Memory B cell (primary cell): ENCODE data around the gene MALRD1.

Experiments
- ATAC-seq: fragments of 150-1000 bp; cut with Tn5 transposase; 2 replicates; pipeline ENCODE4 v1.10.0; 2021; ENCODE audit warnings: low read depth, mild to moderate bottlenecking, moderate library complexity
- DNase-seq, 2 donors: peaks; one replicate each; pipeline ENCODE4 v3.0.0; 2022; ENCODE audit warnings: low spot score in 2 of 2
- H3K27ac Mint-ChIP-seq: one replicate; pipeline ENCODE4 v1.8.0; 2022; ENCODE audit warnings: mild to moderate bottlenecking, moderate library complexity, mixed read lengths
- H3K27me3 Mint-ChIP-seq: one replicate; pipeline ENCODE4 v1.8.0; 2022; ENCODE audit warnings: mixed read lengths
- H3K36me3 Mint-ChIP-seq: one replicate; pipeline ENCODE4 v1.8.0; 2022; ENCODE audit warnings: mild to moderate bottlenecking, mixed read lengths
- H3K4me1 Mint-ChIP-seq: one replicate; pipeline ENCODE4 v1.8.0; 2022; ENCODE audit warnings: mixed read lengths
- H3K4me3 Mint-ChIP-seq: one replicate; pipeline ENCODE4 v1.8.0; 2022; ENCODE audit warnings: mild to moderate bottlenecking, moderate library complexity, mixed read lengths
- H3K9me3 Mint-ChIP-seq: one replicate; pipeline ENCODE4 v1.8.0; 2022; ENCODE audit warnings: mixed read lengths

Gene MALRD1

DNA sequence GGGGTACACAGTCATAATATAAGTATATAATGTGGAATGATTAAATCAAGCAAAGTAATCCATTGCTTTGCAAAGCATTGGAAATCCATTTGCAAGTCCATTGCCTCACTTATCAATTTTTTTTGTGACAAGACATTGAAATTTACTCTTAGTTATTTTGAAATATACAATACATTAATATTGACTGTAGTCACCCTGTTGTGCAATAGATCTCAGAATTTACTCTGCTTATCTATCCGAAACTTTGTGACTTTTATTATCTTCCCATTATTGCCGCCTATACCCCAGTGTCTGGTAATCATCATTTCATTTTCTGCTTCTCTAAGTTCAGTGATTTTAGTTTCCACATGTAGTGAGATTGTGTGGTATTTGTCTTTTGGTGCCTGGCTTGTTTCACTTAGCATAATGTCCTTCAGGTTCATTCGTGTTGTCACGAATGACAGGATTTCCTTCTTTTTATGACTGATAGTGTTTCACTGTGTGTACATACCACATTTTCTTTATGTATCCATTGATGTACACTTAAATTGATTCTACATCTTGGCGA, 5.8 kb downstream of the MALRD1 start:
- no peak overlapping the region for H3K27ac Mint-ChIP-seq
- H3K4me3 Mint-ChIP-seq = no peak overlapping the region
- H3K4me1 Mint-ChIP-seq = no peaks in the 10 kb centered on the region
- peaks cover 7% of the 10 kb centered on the region for H3K9me3 Mint-ChIP-seq
- no peaks in the 10 kb centered on the region for H3K27me3 Mint-ChIP-seq
- no peaks in the 10 kb centered on the region for H3K36me3 Mint-ChIP-seq
- DNase-seq (no peak), ATAC-seq (no peak)

DNA sequence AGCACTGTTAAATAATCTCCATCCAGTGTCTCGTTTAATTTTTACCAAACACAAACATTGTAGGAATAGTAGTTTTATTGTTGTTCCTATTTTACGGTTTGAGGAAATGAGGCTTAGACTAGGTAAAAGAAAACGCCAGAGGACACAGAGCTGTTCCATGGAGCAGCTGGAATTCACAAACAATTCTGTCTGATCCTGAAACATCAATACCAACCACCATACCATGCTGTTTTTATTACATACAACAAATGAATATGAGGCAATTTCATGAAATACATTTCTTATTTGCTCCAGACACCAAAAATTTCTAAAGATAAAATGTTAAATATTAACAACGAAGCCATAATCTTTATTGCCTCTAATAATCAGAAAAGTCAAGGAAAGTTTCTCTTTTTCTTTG, 9.4 kb downstream of the MALRD1 start:
- no peaks in the 10 kb centered on the region for H3K4me1 Mint-ChIP-seq
- DNase-seq = no peak
- no peaks in the 10 kb centered on the region for H3K36me3 Mint-ChIP-seq
- no peak overlapping the region for H3K27ac Mint-ChIP-seq
- ATAC-seq = no peak
- peaks cover 8% of the 10 kb centered on the region for H3K9me3 Mint-ChIP-seq
- H3K4me3 Mint-ChIP-seq = no peak overlapping the region
- H3K27me3 Mint-ChIP-seq = no peaks in the 10 kb centered on the region

DNA sequence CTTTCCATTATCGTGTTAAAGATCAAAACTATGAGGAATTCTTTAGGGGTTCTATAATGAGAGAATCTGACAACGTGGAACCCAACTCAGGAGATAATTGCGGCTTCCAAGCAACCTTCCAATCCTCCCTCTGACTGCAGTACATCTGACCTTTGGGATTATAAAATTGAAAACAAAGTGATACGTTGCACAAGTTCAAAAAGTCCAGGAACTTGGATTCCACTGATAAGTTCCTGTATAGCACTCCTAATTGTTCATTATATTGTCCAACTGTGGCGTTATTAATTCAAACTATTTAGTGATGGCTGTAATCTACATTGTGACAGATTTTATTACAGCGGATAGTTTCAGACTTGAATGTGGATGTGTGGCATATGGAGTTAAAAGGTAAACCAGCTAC, 15.4 kb downstream of the MALRD1 start:
- no peaks in the 10 kb centered on the region for H3K27me3 Mint-ChIP-seq
- ATAC-seq (no peak), DNase-seq (no peak)
- H3K36me3 Mint-ChIP-seq = no peaks in the 10 kb centered on the region
- H3K9me3 Mint-ChIP-seq = peaks cover 5% of the 10 kb centered on the region
- H3K4me1 Mint-ChIP-seq = no peaks in the 10 kb centered on the region
- H3K27ac Mint-ChIP-seq = no peak overlapping the region
- no peak overlapping the region for H3K4me3 Mint-ChIP-seq

DNA sequence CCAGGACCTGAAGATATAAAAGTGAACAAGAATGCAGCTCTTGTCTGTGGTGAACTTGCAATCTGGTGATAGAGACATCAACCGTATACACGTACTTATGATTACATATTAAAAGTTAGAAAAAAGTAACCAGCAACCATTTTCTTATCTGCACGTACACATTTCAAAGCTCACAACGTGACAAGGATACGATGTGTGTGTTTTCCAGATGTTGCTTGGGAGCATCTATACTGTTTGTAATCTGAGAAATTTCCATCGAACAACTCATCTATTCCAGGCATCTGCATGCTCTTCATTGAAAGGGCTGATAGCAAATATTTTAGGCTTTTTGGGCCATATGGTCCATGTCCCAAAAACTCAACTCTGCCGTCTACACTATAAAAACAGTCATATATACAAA, 23.3 kb downstream of the MALRD1 start:
- ATAC-seq = no peak
- H3K4me3 Mint-ChIP-seq = no peak overlapping the region
- no peak for DNase-seq
- H3K9me3 Mint-ChIP-seq = peaks cover 5% of the 10 kb centered on the region
- no peaks in the 10 kb centered on the region for H3K36me3 Mint-ChIP-seq
- no peaks in the 10 kb centered on the region for H3K4me1 Mint-ChIP-seq
- no peak overlapping the region for H3K27ac Mint-ChIP-seq
- no peaks in the 10 kb centered on the region for H3K27me3 Mint-ChIP-seq

DNA sequence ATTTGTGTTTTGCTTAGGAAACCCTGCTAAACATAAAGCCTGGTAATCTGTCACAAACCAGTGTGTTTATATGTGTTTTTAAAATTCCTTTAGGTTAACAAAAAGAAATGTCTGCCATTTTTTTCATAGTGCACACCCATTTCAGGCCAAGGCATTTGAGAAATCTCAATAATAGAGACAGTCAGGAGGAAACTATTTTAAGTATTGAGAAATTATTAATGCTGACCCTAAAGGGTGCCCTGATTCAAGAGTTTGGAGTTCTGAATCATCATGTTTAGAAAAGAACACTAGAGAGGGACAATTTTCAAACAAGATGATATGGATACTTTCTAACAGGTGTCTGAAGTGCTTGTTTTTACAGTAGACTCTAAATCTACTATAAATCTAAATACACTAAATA, 28.7 kb downstream of the MALRD1 start:
- Mint-ChIP-seq H3K4me3 (no peak overlapping the region), H3K4me1 (no peaks in the 10 kb centered on the region), H3K27ac (no peak overlapping the region), H3K36me3 (no peaks in the 10 kb centered on the region), H3K9me3 (peaks cover 7% of the 10 kb centered on the region), H3K27me3 (no peaks in the 10 kb centered on the region)
- DNase-seq = no peak
- ATAC-seq = no peak

DNA sequence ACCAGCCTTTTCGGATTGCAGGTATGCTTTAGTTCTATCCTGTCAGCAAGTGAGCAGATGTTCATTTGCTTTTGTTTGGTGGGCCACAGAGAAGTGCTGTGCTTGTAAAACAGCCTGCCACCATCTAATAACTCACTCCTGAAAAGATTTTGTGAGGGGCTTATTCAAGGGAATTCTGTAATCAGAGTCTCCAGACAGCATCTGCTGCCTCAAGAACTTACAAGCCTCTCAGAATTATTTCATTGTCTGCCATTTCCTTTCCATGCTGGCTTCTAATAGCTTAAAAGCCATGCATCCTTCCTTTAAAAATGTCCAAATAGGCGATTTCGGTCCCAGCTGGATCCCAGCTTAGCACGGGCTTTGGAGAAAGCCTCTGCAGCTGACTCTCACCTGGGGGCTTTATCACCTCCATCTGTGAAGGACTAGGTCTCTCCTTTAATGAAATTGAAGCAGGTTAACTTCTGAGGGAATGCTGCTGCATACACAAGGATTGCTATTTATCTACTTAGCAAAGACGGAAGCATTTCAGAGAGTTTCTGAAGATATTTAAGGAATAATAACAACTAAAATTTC, 48.0 kb downstream of the MALRD1 start:
- Mint-ChIP-seq H3K27me3 (no peaks in the 10 kb centered on the region), H3K27ac (no peak overlapping the region), H3K9me3 (peaks cover 1% of the 10 kb centered on the region), H3K36me3 (no peaks in the 10 kb centered on the region), H3K4me1 (no peaks in the 10 kb centered on the region), H3K4me3 (no peak overlapping the region)
- no peak for DNase-seq
- ATAC-seq = no peak

DNA sequence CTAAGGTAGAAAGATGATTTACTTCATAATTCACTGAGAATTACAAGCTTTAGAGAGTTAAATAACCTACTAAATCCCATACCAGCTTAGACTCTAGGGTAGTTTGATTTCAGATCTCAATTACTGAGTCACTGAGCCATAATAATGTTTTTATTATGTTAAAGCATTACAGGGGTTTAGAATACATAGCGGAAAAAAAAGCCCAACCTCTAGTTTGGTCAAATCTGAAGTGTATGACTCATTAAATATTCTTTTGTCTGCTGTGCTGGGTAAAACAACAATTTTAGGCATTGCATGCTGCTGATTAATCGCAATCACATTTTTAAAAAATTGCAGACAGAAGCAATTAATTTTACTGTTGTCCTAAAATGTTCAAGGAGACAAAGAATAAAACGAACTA, 48.5 kb downstream of the MALRD1 start:
- DNase-seq (no peak), ATAC-seq (no peak)
- Mint-ChIP-seq H3K27me3 (no peaks in the 10 kb centered on the region), H3K27ac (no peak overlapping the region), H3K36me3 (no peaks in the 10 kb centered on the region), H3K9me3 (peaks cover 1% of the 10 kb centered on the region), H3K4me3 (no peak overlapping the region), H3K4me1 (no peaks in the 10 kb centered on the region)

DNA sequence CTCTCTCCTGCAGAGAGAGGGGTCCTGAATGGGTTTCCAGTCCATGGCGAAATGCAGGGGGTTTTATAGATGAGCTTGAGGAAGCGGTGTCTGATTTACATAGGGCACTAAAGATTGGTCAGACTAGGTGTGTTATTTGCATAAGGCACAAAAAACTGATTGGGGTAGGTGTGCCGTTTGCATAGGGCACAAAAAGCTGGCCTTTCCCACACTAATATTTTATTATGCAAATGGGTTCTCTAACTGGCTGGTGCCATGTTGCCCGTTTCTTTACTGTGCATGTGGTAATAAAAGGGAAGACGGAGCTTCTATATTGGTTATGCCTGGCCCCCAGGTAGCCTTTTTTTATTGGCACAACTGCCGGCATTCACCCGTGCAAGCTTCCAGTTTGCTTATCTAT, 50.2 kb downstream of the MALRD1 start:
- Mint-ChIP-seq H3K4me3 (no peak overlapping the region), H3K27me3 (no peaks in the 10 kb centered on the region), H3K27ac (no peak overlapping the region), H3K9me3 (peaks cover 1% of the 10 kb centered on the region), H3K36me3 (no peaks in the 10 kb centered on the region), H3K4me1 (no peaks in the 10 kb centered on the region)
- DNase-seq = no peak
- no peak for ATAC-seq

DNA sequence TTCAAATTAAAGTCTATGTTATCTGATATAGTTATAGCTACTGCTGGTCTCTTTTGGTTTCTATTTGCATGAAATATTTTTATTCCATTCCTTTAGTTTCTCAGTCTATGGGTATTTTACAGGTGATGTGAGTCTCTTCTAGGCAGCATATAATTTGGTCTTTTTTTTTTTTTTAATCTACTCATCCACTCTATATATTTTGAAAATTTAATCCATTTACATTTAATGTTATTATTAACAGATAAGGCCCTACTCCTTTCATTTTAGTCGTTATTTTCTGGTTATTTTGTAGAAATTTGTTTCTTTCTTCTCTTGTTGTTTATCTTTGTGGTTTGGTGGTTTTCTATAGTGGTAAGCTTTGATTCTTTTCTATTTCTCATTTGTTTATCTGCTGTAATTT, 58.8 kb downstream of the MALRD1 start:
- no peak overlapping the region for H3K27ac Mint-ChIP-seq
- no peaks in the 10 kb centered on the region for H3K4me1 Mint-ChIP-seq
- peaks cover 10% of the 10 kb centered on the region for H3K9me3 Mint-ChIP-seq
- DNase-seq = no peak
- no peaks in the 10 kb centered on the region for H3K27me3 Mint-ChIP-seq
- no peak overlapping the region for H3K4me3 Mint-ChIP-seq
- no peak for ATAC-seq
- H3K36me3 Mint-ChIP-seq = no peaks in the 10 kb centered on the region

DNA sequence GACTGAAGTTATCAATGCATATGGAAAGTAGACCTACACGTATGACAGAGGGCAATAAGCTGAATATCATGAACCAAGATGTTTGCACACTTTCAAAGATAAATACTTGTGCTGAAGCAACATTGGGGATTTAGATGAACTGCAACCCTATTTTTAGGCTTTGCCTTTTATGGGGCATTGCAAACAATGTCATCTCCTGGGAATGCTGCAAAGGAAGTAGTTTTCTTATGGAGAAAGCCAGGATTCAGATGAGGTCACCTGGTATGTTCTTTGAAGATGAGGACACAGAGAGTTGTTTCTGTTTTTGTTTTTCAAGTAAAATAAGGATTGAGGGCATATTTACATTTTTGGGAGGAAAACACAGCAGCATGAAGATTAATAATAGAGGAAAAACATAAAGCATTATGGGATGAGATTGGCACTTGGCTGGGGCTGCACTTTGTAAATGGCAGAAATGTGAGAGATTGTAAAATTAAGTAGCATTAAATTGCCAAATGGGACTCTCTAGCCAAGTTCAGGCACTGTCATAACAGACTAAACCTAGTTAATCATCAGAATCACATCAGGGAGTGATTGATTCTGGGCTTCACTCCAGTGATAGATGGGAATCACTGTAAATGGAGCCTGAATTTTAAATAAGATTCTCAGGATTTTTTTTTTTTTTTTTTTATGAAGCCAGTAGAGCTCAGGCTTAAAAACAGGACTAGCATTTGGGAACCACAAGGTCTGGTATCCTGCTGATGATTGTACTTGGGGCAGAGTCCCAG, 63.1 kb downstream of the MALRD1 start:
- no peaks in the 10 kb centered on the region for H3K27me3 Mint-ChIP-seq
- H3K4me1 Mint-ChIP-seq = no peaks in the 10 kb centered on the region
- H3K9me3 Mint-ChIP-seq = peaks cover 12% of the 10 kb centered on the region
- DNase-seq (no peak), ATAC-seq (no peak)
- no peak overlapping the region for H3K27ac Mint-ChIP-seq
- no peak overlapping the region for H3K4me3 Mint-ChIP-seq
- no peaks in the 10 kb centered on the region for H3K36me3 Mint-ChIP-seq

DNA sequence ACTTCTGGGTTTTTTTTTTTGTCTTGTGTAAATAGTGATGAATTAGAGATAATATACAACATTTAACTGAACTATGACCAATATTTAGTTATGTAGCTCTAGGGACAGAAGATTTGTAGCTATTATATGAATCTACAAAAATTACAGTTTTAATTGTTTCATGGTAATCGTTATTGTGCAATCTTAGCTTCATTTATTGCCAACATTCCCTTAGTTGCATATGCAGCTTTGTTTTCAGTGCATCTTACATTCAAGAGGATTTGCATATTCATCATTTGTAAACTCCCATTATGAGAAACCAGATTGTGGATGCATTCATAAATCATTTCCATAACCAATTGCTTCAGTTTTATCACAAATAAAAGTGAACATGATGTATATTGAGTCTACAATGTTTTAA, 68.8 kb downstream of the MALRD1 start:
- no peaks in the 10 kb centered on the region for H3K4me1 Mint-ChIP-seq
- H3K36me3 Mint-ChIP-seq = no peaks in the 10 kb centered on the region
- DNase-seq = no peak
- H3K27ac Mint-ChIP-seq = no peak overlapping the region
- H3K27me3 Mint-ChIP-seq = no peaks in the 10 kb centered on the region
- ATAC-seq = no peak
- no peak overlapping the region for H3K4me3 Mint-ChIP-seq
- H3K9me3 Mint-ChIP-seq = peaks cover 12% of the 10 kb centered on the region

DNA sequence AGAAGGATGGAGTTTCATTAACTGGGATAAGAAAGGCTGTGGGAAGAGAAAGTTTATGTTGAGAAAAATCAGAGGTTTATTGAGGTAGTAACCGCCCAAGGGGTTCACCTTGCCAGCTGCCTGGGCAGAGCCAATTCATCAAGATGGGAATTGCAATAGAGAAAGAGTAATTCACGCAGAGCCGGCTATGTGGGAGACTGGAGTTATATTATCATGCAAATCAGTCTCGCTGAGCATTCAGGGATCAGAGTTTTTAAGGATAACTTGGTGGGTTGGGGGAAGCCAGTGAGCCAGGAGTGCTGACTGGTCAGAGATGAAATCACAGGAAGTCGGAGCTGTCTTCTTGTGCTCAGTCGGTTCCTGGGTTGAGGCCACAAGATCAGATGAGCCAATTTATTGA, 70.6 kb downstream of the MALRD1 start:
- Mint-ChIP-seq H3K36me3 (no peaks in the 10 kb centered on the region), H3K27me3 (no peaks in the 10 kb centered on the region), H3K4me1 (no peaks in the 10 kb centered on the region), H3K4me3 (no peak overlapping the region), H3K27ac (no peak overlapping the region), H3K9me3 (peaks cover 6% of the 10 kb centered on the region)
- no peak for ATAC-seq
- DNase-seq = no peak

DNA sequence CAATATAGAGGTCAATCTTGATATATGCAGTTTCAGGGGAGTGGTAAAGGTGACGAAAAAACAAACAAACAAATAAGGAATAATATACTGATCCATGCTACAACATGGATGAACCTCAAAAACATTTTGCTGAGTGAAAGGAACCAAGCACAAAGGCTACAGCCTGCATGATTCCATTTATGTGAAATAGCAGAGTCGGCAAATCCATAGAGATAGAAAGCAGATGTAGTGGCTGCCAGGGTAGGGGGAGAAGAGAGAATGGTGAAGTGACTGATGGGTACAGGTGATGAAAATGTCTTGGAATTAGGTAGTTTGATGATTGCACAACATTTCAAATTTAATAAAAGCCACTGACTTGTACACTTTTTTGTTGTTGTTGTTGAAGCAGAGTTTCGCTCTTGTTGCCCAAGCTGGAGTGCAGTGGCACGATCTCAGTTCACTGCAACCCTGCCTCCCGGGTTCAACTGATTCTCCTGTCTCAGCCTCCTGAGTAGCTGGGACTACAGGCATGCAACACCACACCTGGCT, 71.8 kb downstream of the MALRD1 start:
- Mint-ChIP-seq H3K27ac (no peak overlapping the region), H3K27me3 (no peaks in the 10 kb centered on the region), H3K36me3 (no peaks in the 10 kb centered on the region), H3K4me3 (no peak overlapping the region), H3K4me1 (no peaks in the 10 kb centered on the region), H3K9me3 (peaks cover 8% of the 10 kb centered on the region)
- no peak for DNase-seq
- ATAC-seq = no peak

DNA sequence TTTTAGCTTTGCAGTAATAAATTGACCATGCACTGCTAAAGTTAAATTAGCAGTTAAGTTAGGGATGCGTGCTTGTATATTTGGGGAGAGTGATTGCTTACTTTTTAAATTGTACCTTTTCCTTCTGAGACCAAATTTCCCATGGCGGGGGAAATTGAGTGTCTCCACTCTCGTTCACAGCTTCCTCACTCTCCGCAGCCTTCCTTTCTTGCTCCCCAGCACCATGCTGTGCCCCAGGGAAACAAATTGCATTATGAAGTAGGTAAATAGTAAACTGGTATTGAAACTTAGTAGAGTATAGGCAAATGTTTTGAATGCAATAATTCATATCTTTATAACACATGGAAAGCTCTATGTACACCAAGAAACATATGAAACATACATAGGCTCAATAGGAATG, 85.4 kb downstream of the MALRD1 start:
- DNase-seq = no peak
- no peak overlapping the region for H3K4me3 Mint-ChIP-seq
- no peaks in the 10 kb centered on the region for H3K27me3 Mint-ChIP-seq
- H3K36me3 Mint-ChIP-seq = no peaks in the 10 kb centered on the region
- H3K9me3 Mint-ChIP-seq = peaks cover 2% of the 10 kb centered on the region
- ATAC-seq = no peak
- H3K4me1 Mint-ChIP-seq = no peaks in the 10 kb centered on the region
- no peak overlapping the region for H3K27ac Mint-ChIP-seq

DNA sequence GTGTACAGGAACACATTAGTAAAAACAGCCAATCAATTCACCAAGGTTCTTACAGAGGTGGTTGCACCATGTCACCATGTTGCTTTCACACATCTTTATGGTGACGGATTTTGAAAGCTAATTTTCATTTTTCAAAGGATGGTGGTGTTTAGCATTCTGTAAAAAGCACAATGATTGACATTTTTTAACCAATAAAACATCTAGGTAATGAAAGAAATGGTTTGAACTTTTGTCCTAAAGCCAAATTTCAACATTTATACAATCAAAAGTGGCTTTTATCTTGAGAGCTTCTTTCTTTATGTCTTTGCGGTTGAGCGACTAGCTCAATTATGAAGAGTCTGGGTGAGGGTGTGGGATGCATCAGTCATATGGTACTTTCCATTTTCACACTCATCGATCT, 94.4 kb downstream of the MALRD1 start:
- ATAC-seq (no peak), DNase-seq (no peak)
- Mint-ChIP-seq H3K27ac (no peak overlapping the region), H3K36me3 (no peaks in the 10 kb centered on the region), H3K4me3 (no peak overlapping the region), H3K9me3 (peaks cover 4% of the 10 kb centered on the region), H3K4me1 (no peaks in the 10 kb centered on the region), H3K27me3 (no peaks in the 10 kb centered on the region)
